HG03045 (cell line): ENCODE results near the gene IGFLR1.

Experiments
- ATAC-seq: cut with Tn5 transposase; IDR thresholded peaks from one replicate; pipeline ENCODE4 v1.9.1; 2021; ENCODE audit warnings: mild to moderate bottlenecking, moderate library complexity; ENCODE audit not compliant: unreplicated experiment

IGFLR1 gene

DNA sequence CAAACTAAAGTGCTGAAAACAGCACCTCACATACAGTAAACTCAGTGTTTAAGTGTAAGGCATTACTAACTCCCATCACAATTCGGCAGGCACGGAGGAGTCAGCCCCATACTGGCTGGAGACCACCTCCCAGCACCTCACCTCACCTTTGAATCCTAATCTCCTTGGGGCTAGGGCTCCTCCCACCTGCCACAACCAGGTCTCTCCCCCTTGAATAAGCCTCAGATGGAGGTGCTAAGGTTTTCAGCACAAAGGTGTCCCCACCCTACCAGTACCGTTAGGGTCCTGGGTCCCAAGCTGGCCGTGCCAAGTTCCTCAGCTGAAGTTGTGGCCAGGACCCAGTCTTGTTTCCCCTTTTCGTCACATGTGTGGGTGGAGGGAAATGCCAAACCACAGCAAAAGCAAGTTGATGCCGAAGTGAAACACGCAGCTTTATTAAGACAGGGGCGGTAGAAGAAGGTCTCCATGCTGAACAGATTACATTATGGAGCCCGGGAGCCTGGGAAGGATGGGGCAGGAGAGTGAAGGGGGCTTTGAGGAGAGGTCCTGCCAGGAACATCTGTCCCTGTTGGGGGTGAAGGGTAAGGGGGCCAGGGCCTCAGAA lies at the start of gene IGFLR1:
TSS of gene IGFLR1 (minus strand) at position 332 of the 604 bp plus-strand sequence. CDS start 1,272 bp downstream, outside the sequence.
- no peak for ATAC-seq

GRCh38 chr19:35791814-35792279 lies 49.6 kb upstream of the IGFLR1 start:
- no peak for ATAC-seq

DNA sequence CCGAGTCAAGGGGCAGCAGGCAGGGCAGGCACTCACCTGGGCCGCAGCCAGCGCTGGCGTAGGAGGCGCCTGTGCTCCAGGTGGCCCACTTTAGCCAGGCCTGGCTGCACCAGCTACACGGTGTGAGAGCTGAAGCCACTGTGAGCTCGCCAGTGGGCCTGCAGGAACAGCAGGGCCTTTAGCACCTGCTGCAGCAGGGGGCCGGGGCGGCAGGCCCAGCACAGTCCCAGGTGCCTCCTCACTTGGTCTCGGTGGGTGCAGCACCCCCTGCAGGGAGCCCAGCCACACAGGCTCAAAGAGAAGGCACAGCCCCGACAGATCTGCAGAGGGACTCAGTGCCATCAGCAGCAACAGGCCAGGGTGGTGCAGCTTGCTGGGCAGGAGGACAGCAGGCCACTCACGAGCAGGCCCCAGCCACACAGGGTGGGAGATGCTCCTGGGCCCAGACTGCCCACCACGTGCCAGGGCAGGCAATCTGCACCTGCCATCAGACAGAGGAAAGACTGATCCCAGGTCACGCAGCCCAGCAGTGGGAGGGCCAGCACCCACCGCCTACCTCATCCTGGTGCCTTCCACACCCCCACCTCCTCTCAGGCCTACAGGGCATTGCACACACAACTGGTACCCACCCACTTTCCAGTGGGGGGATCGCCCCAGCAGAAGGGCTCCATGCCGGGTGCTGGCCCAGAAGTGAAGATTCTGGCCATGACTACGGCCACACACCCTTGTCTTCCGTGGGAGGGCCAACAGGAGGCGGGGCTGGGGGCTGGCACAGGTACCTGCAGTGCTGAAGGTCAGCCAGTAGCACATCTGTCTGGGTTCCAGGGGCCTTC lies 48.9 kb upstream of the IGFLR1 start:
- ATAC-seq: no peak

DNA sequence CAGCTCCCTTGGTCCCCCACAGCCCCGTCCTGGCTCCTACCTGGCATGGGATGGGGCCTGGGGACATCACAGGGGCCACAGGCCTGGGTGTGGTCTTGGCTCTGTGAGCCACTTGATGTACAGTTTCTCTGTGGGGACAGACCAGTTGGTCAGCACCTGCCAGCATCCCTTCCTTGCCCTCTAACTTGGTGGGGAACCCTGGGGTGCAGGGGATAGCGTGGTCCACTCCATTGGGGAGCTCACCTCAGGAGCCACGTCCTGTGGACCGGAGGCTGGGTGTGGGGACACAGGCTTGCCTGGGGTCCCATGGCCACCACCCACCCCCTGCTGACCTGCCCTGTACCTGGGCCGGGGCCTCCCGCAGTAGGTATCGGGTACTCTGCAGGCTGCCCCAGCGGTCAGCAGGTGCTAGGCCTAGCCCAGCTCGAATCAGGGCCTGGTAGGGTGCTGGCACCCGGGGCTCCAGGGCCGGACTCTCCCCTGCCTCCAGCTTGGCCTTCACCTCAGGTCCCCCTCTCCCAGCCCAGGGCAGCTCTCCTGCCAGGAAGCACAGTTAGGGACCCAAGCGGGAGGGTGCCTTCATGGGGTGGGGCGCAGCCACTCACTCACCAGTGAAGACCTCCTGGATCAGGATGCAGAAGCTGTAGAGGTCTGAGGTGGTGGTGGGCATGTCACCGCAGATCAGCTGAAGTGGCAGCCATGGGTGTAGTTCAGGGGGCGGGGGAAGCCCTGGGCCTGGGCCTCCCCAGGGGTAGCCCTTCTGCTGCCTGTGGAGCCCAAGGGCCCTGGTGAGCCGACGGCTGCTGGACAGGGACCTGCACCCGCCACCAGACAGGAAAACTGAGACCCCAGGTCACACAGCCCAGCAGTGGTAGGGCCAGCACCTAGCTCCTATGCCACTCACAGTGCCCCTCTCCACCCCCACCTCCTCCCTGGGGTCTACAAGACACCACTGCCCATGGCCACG lies 48.0 kb upstream of the IGFLR1 start:
- ATAC-seq: no peak

DNA sequence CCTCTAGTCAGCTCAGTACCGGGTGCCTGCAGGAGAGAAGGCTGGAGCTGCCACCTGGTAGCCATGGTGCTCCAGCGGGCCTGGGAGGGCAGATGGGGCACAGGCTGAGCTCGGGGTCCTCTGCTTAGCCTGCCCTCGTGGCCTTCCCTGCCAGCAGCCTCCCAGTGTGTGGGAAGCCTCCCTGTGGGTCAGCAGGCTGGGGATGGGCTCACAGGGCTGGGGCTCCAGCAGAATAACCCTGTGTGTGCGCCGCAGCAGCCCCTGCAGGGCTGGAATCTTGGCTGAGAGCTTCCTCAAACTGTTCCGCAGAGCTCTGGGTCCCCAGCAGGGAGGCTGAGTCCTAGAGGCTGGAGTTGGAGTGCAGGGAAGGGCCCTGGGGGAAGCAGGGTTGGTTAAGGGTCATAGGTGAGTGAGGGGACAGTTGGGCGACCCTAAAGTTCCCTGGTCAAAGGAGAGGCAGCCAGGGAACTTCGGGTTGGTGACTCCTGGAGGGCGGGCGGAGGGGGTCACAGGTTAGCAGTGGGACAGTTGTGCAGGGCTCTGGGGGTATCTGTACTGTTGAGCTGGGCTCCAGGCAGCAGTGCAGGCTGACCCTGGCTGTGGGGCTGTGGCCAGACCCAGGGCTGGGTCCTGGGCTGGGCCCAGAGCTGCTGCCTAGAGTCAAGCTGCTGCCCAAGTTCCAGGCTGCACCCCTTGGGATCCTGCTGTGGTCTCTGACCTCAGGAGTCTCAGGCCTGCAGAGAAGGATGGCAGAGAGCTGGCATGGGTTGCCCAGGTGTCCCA lies 47.1 kb upstream of the IGFLR1 start:
- ATAC-seq: no peak

GRCh38 chr19:35788205-35788960 lies 46.1 kb upstream of the IGFLR1 start:
- ATAC-seq: no peak

DNA sequence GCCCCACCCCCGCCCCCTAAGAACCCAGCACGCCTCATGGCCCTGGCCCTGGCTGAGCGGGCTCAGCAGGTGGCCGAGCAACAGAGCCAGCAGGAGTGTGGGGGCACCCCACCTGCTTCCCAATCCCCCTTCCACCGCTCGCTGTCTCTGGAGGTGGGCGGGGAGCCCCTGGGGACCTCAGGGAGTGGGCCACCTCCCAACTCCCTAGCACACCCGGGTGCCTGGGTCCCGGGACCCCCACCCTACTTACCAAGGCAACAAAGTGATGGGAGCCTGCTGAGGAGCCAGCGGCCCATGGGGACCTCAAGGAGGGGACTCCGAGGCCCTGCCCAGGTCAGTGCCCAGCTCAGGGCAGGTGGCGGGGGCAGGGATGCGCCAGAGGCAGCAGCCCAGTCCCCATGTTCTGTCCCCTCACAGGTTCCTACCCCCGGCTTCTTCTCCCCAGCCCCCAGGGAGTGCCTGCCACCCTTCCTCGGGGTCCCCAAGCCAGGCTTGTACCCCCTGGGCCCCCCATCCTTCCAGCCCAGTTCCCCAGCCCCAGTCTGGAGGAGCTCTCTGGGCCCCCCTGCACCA lies 45.1 kb upstream of the IGFLR1 start:
- no peak for ATAC-seq

- no peak for ATAC-seq
Measured at GRCh38 chr19:35786299-35787160, 44.3 kb upstream of the IGFLR1 start.

DNA sequence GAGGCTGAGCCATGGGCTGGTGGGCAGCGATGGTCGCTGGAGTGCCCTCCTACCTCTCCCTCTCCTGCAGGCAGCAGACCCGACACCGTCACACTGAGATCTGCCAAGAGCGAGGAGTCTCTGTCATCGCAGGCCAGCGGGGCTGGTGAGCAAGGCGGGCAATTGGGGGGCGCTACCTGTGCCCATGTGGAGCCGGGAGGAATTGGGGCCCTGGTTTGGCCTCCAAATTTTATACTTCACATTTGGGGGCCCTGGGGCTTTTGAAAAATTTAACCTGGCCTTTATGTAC lies 43.0 kb upstream of the IGFLR1 start:
- no peak for ATAC-seq

GRCh38 chr19:35784503-35785338 lies 42.5 kb upstream of the IGFLR1 start:
- ATAC-seq: no peak

GRCh38 chr19:35783469-35784434 lies 41.5 kb upstream of the IGFLR1 start:
- no peak for ATAC-seq

- no peak for ATAC-seq
Measured at GRCh38 chr19:35782589-35782988, 40.3 kb upstream of the IGFLR1 start.

DNA sequence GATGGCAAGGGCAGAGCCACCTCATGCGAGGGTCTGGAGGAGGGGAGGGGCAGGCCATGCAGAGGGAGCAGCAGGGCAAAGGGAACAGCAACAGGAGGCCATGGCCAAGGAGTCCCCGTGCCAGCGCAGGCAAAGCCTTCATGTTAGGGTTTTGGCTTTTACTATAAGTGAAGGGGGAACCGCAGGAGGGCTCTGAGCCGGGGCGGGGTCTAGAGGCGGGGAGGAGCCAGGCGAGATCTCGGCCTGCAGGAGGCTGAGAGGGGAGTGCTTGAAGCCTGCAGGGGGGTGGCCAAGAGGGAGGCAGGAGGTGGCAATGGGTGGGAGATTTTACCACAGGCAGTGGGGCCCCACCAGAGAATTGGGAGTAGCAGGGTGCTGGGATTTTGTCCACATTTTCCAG lies 39.4 kb upstream of the IGFLR1 start:
- ATAC-seq: no peak

DNA sequence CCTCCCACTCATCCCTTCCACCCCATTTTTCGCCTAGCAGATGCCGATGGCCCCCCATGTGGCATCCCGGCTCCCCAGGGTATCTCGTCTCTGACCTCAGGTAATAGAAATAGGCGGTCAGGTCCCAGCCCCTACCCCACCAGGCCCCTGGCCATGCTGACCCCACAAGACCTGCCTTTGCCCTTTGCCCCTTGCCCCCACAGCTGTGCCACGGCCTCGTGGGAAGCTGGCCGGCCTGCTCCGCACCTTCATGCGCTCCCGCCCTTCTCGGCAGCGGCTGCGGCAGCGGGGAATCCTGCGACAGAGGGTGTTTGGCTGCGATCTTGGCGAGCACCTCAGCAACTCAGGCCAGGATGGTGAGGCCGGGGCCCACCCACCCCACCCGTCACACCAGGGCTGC lies 38.5 kb upstream of the IGFLR1 start:
- ATAC-seq: no peak

GRCh38 chr19:35780058-35780457 lies 37.8 kb upstream of the IGFLR1 start:
- no peak for ATAC-seq

DNA sequence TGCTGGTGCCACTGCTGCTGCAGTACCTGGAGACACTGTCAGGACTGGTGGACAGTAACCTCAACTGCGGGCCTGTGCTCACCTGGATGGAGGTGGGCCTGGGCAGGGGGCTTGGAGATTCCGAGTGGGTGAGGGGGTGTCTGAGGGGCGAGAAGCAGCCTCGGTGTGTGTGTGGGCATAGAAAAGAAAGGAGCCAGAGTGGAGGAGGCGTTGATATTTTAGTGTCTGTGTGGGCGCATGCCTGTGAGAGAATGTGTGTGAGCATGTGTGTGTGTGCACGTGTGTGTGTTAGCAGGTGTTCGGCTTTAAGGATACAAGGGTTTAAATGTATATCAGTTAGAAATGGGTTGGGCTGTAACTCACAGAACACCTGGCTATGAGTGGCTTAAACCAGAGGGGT lies 36.8 kb upstream of the IGFLR1 start:
- no peak for ATAC-seq

DNA sequence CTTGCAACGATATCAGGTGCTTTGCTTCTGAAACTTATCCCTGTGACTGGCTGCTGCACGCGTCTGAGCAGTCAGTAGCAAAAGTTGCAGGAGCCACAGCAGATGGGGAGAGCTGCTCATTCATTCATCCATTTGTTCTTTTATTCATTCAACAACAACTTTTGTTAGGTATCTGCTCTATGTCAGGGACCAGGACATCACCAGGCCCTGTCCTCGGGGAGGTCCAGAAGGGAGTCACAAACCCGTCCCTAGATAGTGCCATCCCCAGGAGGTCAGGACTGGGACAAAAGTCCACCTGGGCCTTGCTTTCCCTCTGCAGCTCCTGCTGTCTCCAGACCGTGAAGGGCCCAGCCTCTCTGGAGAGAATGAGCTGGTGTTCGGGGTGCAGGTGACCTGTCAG lies 35.7 kb upstream of the IGFLR1 start:
- ATAC-seq: no peak
